Measurements from ENCODE around the gene CHST9. TPM values are rescaled to one million over a fixed set of nuclear protein-coding genes. Genes with fewer than 3 reads are reported as not detected.
"Not testable (repeated sequence)": the region's sequence is repeated elsewhere in the genome, so short reads cannot be mapped to it uniquely, and the experiment has no call there.

The CHST9 gene
- total RNA-seq, result not detected

GRCh38 chr18:27185025-27185763 is at the start of gene CHST9:
CHST9 (minus strand) TSS chr18:27185308; CDS start chr18:27142809, 42,499 bp downstream.
- Mint-ChIP-seq H3K27ac (no peak within 1 kb of the TSS), H3K36me3 (ENCODE audit: insufficient read depth in 2 of 2) (peaks cover 3 to 6% of the 10 kb centered on the region in 2 donors), H3K4me1 (ENCODE audit: low read depth) (no peaks in the 10 kb centered on the region), H3K27me3 (ENCODE audit: low read depth) (peaks cover 33% of the 10 kb centered on the region), H3K9me3 (peaks cover 1 to 3% of the 10 kb centered on the region in 2 donors), H3K4me3 (peak within 1 kb of the TSS in 1 of 2 donors; percentile 55)
- DNase-seq (no peak), ATAC-seq (replicated peaks in 1 of 2) (no peak)

DNA sequence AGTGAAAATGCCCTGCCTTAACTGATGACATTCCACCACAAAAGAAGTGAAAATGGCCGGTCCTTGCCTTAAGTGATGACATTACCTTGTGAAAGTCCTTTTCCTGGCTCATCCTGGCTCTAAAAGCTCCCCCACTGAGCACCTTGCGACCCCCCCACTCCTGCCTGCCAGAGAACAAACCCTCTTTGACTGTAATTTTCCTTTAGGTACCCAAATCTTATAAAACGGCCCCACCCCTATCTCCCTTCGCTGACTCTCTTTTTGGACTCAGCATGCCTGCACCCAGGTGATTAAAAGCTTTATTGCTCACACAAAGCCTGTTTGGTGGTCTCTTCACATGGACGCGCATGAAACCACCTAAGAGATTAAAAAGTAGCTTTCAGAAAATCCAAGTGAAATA is 47.2 kb upstream of the CHST9 start:
- not testable (repeated sequence) for H3K27ac Mint-ChIP-seq; H3K4me1 Mint-ChIP-seq (ENCODE audit: low read depth); H3K9me3 Mint-ChIP-seq; H3K4me3 Mint-ChIP-seq; ATAC-seq (replicated peaks in 1 of 2); DNase-seq; H3K27me3 Mint-ChIP-seq (ENCODE audit: low read depth); H3K36me3 Mint-ChIP-seq (ENCODE audit: insufficient read depth in 2 of 2)

DNA sequence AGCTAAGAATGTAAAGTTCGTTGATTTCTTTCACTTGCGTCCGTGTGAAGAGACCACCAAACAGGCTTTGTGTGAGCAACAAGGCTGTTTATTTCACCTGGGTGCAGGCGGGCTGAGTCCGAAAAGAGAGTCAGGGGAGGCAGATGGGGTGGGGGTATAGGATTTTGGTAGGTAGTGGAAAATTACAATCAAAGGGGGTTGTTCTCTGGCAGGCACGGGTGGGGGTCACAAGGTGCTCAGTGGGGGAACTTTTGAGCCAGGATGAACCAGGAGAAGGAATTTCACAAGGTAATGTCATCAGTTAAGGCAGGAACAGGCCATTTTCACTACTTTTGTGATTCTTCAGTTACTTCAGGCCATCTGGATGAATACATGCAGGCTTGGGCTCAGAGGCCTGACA is 46.6 kb upstream of the CHST9 start:
- not testable (repeated sequence) for H3K36me3 Mint-ChIP-seq (ENCODE audit: insufficient read depth in 2 of 2)

DNA sequence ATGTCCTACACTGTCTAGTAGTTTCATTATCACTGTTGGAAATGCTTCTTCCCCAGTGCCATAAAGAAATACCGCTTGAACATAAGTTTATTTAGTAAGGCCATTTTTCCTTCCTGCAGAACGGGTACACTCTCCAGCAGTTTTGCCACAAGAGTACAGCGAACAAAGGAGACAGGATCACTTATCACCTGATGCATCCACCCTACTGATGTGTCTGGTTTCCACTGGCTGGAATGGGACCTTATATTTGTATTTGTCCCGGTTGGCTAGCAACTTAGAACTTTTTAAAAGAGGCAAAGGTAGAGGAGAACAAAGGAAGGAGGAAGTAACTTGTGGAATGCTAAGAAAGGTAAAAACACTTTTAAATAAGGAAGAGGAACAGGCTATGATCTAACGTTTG is 46.1 kb upstream of the CHST9 start:
- H3K9me3 Mint-ChIP-seq; H3K36me3 Mint-ChIP-seq (ENCODE audit: insufficient read depth in 2 of 2); H3K27ac Mint-ChIP-seq; H3K27me3 Mint-ChIP-seq (ENCODE audit: low read depth); DNase-seq; H3K4me3 Mint-ChIP-seq; ATAC-seq (replicated peaks in 1 of 2); H3K4me1 Mint-ChIP-seq (ENCODE audit: low read depth): not testable (repeated sequence)

More for the DNA sequence above, 46.6 kb upstream of the CHST9 start:
- H3K4me3 Mint-ChIP-seq; ATAC-seq (replicated peaks in 1 of 2); H3K27ac Mint-ChIP-seq; H3K9me3 Mint-ChIP-seq; H3K4me1 Mint-ChIP-seq (ENCODE audit: low read depth); DNase-seq; H3K27me3 Mint-ChIP-seq (ENCODE audit: low read depth): not testable (repeated sequence)

- Mint-ChIP-seq H3K27me3 (ENCODE audit: low read depth) (no peaks in the 10 kb centered on the region), H3K27ac (no peak overlapping the region), H3K4me3 (no peak overlapping the region), H3K36me3 (ENCODE audit: insufficient read depth in 2 of 2) (no peaks in the 10 kb centered on the region), H3K9me3 (peaks cover 1 to 10% of the 10 kb centered on the region in 2 donors), H3K4me1 (ENCODE audit: low read depth) (no peaks in the 10 kb centered on the region)
- ATAC-seq (replicated peaks in 1 of 2), result no peak
- no peak for DNase-seq
Observed at GRCh38 chr18:27227721-27228120, 42.6 kb upstream of the CHST9 start.

- H3K9me3 Mint-ChIP-seq, result peaks cover 1 to 17% of the 10 kb centered on the region in 2 donors
- no peaks in the 10 kb centered on the region for H3K27me3 Mint-ChIP-seq (ENCODE audit: low read depth)
- no peak overlapping the region for H3K27ac Mint-ChIP-seq
- DNase-seq (no peak), ATAC-seq (replicated peaks in 1 of 2) (no peak)
- no peak overlapping the region for H3K4me3 Mint-ChIP-seq
- no peaks in the 10 kb centered on the region for H3K36me3 Mint-ChIP-seq (ENCODE audit: insufficient read depth in 2 of 2)
- H3K4me1 Mint-ChIP-seq (ENCODE audit: low read depth), result no peaks in the 10 kb centered on the region
Observed at GRCh38 chr18:27226556-27227075, 41.5 kb upstream of the CHST9 start.

- H3K27ac Mint-ChIP-seq, result no peak overlapping the region
- no peaks in the 10 kb centered on the region for H3K4me1 Mint-ChIP-seq (ENCODE audit: low read depth)
- DNase-seq (no peak), ATAC-seq (replicated peaks in 1 of 2) (no peak)
- peaks cover 1 to 17% of the 10 kb centered on the region in 2 donors for H3K9me3 Mint-ChIP-seq
- H3K36me3 Mint-ChIP-seq (ENCODE audit: insufficient read depth in 2 of 2), result no peaks in the 10 kb centered on the region
- H3K4me3 Mint-ChIP-seq, result no peak overlapping the region
- H3K27me3 Mint-ChIP-seq (ENCODE audit: low read depth), result no peaks in the 10 kb centered on the region
Observed at GRCh38 chr18:27225947-27226481, 40.9 kb upstream of the CHST9 start.

GRCh38 chr18:27223526-27224291 is 38.6 kb upstream of the CHST9 start:
- H3K27me3 Mint-ChIP-seq (ENCODE audit: low read depth), result no peaks in the 10 kb centered on the region

DNA sequence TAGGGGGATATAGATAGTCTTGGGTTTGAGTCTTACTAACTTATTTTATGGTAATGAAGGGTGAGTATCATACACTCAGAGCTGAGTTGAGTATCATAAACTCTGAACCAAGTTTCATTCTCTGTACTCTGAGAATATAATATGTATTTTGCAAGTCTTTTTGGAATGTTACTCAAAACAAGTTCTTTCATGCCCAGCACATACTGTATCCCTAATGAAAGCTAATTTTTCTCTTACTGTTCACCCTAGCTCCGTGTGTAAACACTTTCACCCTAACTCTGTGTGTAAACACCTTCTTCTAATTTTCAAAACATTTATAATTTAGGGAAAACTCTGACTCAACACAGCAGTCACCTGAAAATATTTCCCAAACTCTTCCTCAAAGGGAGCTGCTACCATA is 29.7 kb upstream of the CHST9 start:
- Mint-ChIP-seq H3K27me3 (ENCODE audit: low read depth) (no peaks in the 10 kb centered on the region), H3K9me3 (peaks cover 4 to 8% of the 10 kb centered on the region in 2 donors), H3K4me1 (ENCODE audit: low read depth) (no peaks in the 10 kb centered on the region), H3K27ac (no peak overlapping the region), H3K36me3 (ENCODE audit: insufficient read depth in 2 of 2) (no peaks in the 10 kb centered on the region), H3K4me3 (no peak overlapping the region)
- ATAC-seq (replicated peaks in 1 of 2), result no peak
- DNase-seq, result no peak

More at GRCh38 chr18:27223526-27224291, 38.6 kb upstream of the CHST9 start:
- Mint-ChIP-seq H3K4me1 (ENCODE audit: low read depth) (no peaks in the 10 kb centered on the region), H3K9me3 (peaks cover 1 to 17% of the 10 kb centered on the region in 2 donors), H3K36me3 (ENCODE audit: insufficient read depth in 2 of 2) (no peaks in the 10 kb centered on the region), H3K27ac (no peak overlapping the region), H3K4me3 (no peak overlapping the region)
- DNase-seq, result no peak
- no peak for ATAC-seq (replicated peaks in 1 of 2)

DNA sequence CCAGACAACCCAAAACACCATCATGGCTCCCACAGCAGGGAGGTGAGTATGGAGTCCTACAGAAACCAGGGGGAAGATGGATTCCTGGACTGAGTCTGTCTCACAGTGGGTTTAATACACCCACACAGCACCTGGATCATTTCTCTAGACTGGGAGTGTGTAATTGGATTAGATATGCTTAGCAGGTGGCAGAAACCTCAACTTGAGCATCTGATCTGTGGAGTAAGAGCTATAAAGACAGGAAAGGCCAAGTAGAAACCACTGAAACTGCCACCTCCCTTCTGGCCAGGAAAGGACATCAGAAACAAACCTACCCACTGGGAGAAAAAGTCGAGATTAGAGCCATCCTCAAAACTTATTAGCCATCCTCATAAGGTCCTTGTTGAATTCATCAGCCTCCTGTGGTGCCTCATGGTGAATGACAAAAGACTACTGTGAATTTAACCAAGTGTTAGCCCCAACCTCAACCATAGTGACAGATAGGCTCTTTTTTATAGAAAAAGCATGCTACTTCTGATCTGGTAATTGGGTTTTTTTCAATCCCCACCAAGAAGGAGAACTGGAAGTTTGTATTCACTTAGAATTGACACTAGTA is 28.1 kb upstream of the CHST9 start:
- Mint-ChIP-seq H3K9me3 (peaks cover 4 to 8% of the 10 kb centered on the region in 2 donors), H3K4me1 (ENCODE audit: low read depth) (no peaks in the 10 kb centered on the region), H3K36me3 (ENCODE audit: insufficient read depth in 2 of 2) (no peaks in the 10 kb centered on the region), H3K27me3 (ENCODE audit: low read depth) (no peaks in the 10 kb centered on the region), H3K27ac (no peak overlapping the region), H3K4me3 (no peak overlapping the region)
- DNase-seq (no peak), ATAC-seq (replicated peaks in 1 of 2) (no peak)

- Mint-ChIP-seq H3K9me3 (peaks cover 4 to 5% of the 10 kb centered on the region in 2 donors), H3K36me3 (ENCODE audit: insufficient read depth in 2 of 2) (no peaks in the 10 kb centered on the region)
- no peak for ATAC-seq (replicated peaks in 1 of 2)
Observed at GRCh38 chr18:27211569-27211968, 26.5 kb upstream of the CHST9 start.

DNA sequence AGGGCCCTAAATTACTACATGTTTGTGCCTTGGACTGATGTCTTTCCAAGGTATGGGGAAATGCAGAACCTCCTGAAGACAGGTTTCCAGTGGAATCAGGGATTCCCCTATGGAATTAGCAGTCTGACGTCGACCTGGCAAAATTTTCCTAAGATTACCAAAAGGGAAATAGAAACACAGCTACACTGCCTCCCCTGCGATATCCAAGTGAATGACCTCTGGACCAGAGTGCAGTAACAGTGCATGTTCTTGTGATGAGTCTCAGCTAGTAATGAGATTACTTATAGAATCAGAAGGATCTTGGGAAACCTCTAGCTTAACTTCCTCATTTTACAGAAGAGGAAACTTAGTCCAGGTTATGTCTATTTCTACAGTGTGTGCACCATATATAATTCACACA is 21.3 kb upstream of the CHST9 start:
- ATAC-seq (replicated peaks in 1 of 2), result no peak
- Mint-ChIP-seq H3K4me1 (ENCODE audit: low read depth) (no peaks in the 10 kb centered on the region), H3K4me3 (no peak overlapping the region), H3K9me3 (peaks cover 1 to 10% of the 10 kb centered on the region in 2 donors), H3K36me3 (ENCODE audit: insufficient read depth in 2 of 2) (no peaks in the 10 kb centered on the region), H3K27ac (no peak overlapping the region), H3K27me3 (ENCODE audit: low read depth) (no peaks in the 10 kb centered on the region)
- no peak for DNase-seq

More at GRCh38 chr18:27211569-27211968, 26.5 kb upstream of the CHST9 start:
- no peak overlapping the region for H3K4me3 Mint-ChIP-seq
- no peak for DNase-seq
- H3K27me3 Mint-ChIP-seq (ENCODE audit: low read depth), result no peaks in the 10 kb centered on the region
- H3K4me1 Mint-ChIP-seq (ENCODE audit: low read depth), result no peaks in the 10 kb centered on the region
- no peak overlapping the region for H3K27ac Mint-ChIP-seq

- H3K36me3 Mint-ChIP-seq (ENCODE audit: insufficient read depth in 2 of 2), result no peaks in the 10 kb centered on the region
- H3K9me3 Mint-ChIP-seq, result peaks cover 0 to 7% of the 10 kb centered on the region in 2 donors
- H3K4me3 Mint-ChIP-seq, result no peak overlapping the region
- no peaks in the 10 kb centered on the region for H3K4me1 Mint-ChIP-seq (ENCODE audit: low read depth)
- no peak overlapping the region for H3K27ac Mint-ChIP-seq
- H3K27me3 Mint-ChIP-seq (ENCODE audit: low read depth), result no peaks in the 10 kb centered on the region
- DNase-seq (no peak), ATAC-seq (replicated peaks in 1 of 2) (no peak)
Observed at GRCh38 chr18:27202741-27203140, 17.6 kb upstream of the CHST9 start.
